ENCODE data around the gene CTTN. TPM values are rescaled to one million over a fixed set of nuclear protein-coding genes. Genes with fewer than 3 reads are reported as not detected.

CTTN gene
- total RNA-seq, 1 experiment from 2014 or later = 224 TPM

DNA sequence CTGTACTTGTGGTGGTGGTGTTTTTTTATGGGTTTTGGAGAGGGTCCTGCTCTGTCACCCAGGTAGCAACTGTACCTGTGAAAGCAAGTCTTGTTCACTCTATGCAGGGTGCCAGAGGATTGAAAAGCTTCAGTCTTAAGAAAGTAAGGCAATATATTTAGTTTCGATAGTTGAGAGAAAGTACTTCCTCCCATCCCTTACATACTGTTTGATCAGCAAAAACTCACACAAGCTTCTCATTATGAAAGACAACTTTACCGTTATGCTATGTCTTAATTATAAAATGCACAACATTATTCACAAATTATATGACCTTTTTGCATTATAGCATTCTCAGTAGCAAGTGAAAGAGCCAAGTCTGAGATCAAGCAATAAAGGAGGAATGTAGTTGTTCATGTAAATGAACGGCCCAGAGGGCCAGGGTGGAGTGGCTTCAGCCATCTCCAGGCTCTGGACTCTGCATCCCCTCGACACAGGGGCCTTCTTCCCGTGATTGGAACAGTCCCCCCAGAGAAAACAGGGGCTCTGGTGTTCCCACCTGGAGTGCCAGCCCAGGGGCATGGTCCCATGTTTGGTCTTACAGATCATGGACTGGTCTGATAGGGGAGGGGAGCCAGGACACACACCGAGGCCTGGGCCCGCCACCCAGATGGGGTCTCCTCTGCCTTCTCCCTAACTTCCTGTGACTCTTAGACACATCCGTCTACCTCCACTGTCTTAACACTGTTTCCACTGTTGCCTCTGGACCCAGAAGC lies 38.7 kb upstream of the CTTN start:
- Mint-ChIP-seq H3K36me3 (ENCODE audit: insufficient read depth in 1 of 3, low read depth in 3 of 3) (peaks cover 32 to 85% (median 68%) of the 10 kb centered on the region in 3 experiments), H3K4me1 (no peaks in the 10 kb centered on the region), H3K27ac (peak overlapping the region in 1 of 3 experiments; percentile 80; a peak in 2 of 7 replicates), H3K27me3 (ENCODE audit: low read depth) (no peaks in the 10 kb centered on the region), H3K9me3 (no peaks in the 10 kb centered on the region), H3K4me3 (no peak overlapping the region)
- Histone ChIP-seq H3K18ac (ENCODE audit: insufficient read length, low read depth, low read length) (no peak overlapping the region), H3K56ac (ENCODE audit: insufficient read length, low read depth, low read length) (no peak overlapping the region), H3K14ac (ENCODE audit: insufficient read depth, low read length) (no peak overlapping the region), H4K20me1 (ENCODE audit: control insufficient read depth, insufficient read depth, insufficient read length) (no peaks in the 10 kb centered on the region), H2BK15ac (ENCODE audit: low read depth, low read length) (no peak overlapping the region), H3K4me2 (ENCODE audit: insufficient read depth, insufficient read length, low read length) (no peak overlapping the region), H2BK12ac (ENCODE audit: insufficient read length, low read depth, low read length) (no peak overlapping the region), H2AK5ac (ENCODE audit: insufficient read length, low read length) (no peak overlapping the region), H4K91ac (ENCODE audit: insufficient read length, low read depth, low read length) (no peak overlapping the region), H3K27ac (ENCODE audit: insufficient read length, low read depth, low read length) (no peak overlapping the region), H3K4ac (ENCODE audit: low read depth, low read length) (no peak overlapping the region), H3K9ac (ENCODE audit: extremely low read depth, insufficient read length, low read length) (no peak overlapping the region), H3K27me3 (ENCODE audit: insufficient read depth, low read length) (no peaks in the 10 kb centered on the region), H3K79me1 (ENCODE audit: insufficient read depth, low read depth, low read length, poor library complexity, severe bottlenecking) (no peaks in the 10 kb centered on the region), H2BK120ac (ENCODE audit: low read depth, low read length, poor library complexity, severe bottlenecking) (no peak overlapping the region), H3K4me1 (ENCODE audit: insufficient read depth, low read length) (no peaks in the 10 kb centered on the region), H3T11ph (ENCODE audit: low read length) (no peak overlapping the region), H2AFZ (ENCODE audit: low read length) (no peak overlapping the region), H3K23ac (ENCODE audit: insufficient read length, low read depth, low read length) (no peak overlapping the region), H2BK5ac (ENCODE audit: insufficient read length, low read length) (no peak overlapping the region), H3K79me2 (ENCODE audit: insufficient read depth, low read length) (no peaks in the 10 kb centered on the region), H2BK20ac (ENCODE audit: low read depth, low read length, poor library complexity, severe bottlenecking) (no peak overlapping the region), H4K5ac (ENCODE audit: insufficient read length, low read depth, low read length) (no peak overlapping the region), H3K23me2 (ENCODE audit: insufficient read length, low read depth, low read length, poor library complexity, severe bottlenecking) (no peaks in the 10 kb centered on the region), H4K8ac (replicated peaks; ENCODE audit: insufficient read length, low read depth, low read length) (no peak overlapping the region), H3K9me3 (ENCODE audit: control insufficient read depth, low read depth, low read length) (no peaks in the 10 kb centered on the region)
- TF ChIP-seq, protein P1, sequence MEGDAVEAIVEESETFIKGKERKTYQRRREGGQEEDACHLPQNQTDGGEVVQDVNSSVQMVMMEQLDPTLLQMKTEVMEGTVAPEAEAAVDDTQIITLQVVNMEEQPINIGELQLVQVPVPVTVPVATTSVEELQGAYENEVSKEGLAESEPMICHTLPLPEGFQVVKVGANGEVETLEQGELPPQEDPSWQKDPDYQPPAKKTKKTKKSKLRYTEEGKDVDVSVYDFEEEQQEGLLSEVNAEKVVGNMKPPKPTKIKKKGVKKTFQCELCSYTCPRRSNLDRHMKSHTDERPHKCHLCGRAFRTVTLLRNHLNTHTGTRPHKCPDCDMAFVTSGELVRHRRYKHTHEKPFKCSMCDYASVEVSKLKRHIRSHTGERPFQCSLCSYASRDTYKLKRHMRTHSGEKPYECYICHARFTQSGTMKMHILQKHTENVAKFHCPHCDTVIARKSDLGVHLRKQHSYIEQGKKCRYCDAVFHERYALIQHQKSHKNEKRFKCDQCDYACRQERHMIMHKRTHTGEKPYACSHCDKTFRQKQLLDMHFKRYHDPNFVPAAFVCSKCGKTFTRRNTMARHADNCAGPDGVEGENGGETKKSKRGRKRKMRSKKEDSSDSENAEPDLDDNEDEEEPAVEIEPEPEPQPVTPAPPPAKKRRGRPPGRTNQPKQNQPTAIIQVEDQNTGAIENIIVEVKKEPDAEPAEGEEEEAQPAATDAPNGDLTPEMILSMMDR (conservative IDR thresholded peaks at IDR 0.05) = no peak
- no CpG with 5 or more reads among the region's 8 CpGs for whole genome bisulfite sequencing (ENCODE audit: extremely low coverage, insufficient read length, low lambda C conversion rate)
- no peak for DNase-seq

Data from H9 (cell line).